K562 (cell line): Measurements from ENCODE around the gene FOXL3. TPM values are rescaled to one million over a fixed set of nuclear protein-coding genes. Genes with fewer than 3 reads are reported as not detected.

Experiments
- ATAC-seq: fragments of 200-7000 bp; cut with Tn5 transposase; 3 replicates; pipeline ENCODE4 v1.9.1; 2020; ENCODE audit warnings: moderate library complexity
- BruUV-seq: library from RNA; stranded (reverse); fragments of 400-500 nt; replicated peaks from 2 replicates; lab custom pipeline; 2021; lab: Mats Ljungman, UMichigan
- CTCF ChIA-PET: fragments of 300-600 bp; formaldehyde crosslinking; extraction: SDS; loops from one replicate; lab custom pipeline; 2021; ENCODE audit warnings: low intra/inter-chr PET ratio; lab: Yijun Ruan, JAX
- POLR2A ChIA-PET: fragments of 300-600, 350-650 bp; sonication (Branson Sonifier 250); formaldehyde crosslinking; extraction: SDS; loops from one replicate; lab custom pipeline; 2021; ENCODE audit warnings: antibody characterized with exemption, inconsistent platforms; lab: Yijun Ruan, JAX
- DNase-seq, 4 experiments: peaks; one replicate each; pipeline versions ENCODE4 v3.0.0 to v3.0.0-alpha.2; 2011 to 2018; ENCODE audit warnings: low spot score in 3 of 4, mixed read lengths in 3 of 4; ENCODE audit errors: extremely low read depth in 1 of 4
- FAIRE-seq: peaks from 2 replicates; lab custom pipeline; 2011; peaks lifted over from hg19 to GRCh38; lab: Jason Lieb, UNC
- H2AFZ ChIP-seq: 2 replicates; pipeline ENCODE4 v1.6.0; 2011; ENCODE audit warnings: low read depth, low read length, control low read depth, inconsistent platforms
- H3K27ac ChIP-seq: fragments of 200-600 bp; 3 replicates; pipeline ENCODE4 v1.8.0; 2011; ENCODE audit warnings: low read depth, mild to moderate bottlenecking, control low read depth, inconsistent platforms, low read length, moderate library complexity, mixed read lengths; ENCODE audit errors: extremely low read depth
- H3K27me3 ChIP-seq, 2 experiments: fragments of 300-600 bp in 1 of 2; 2 replicates in 1 of 2; 3 replicates in 1 of 2; pipeline versions ENCODE4 v1.6.0 to v1.8.0; 2011; ENCODE audit warnings: inconsistent platforms in 2 of 2, low read length in 2 of 2, mild to moderate bottlenecking in 1 of 2, mixed read lengths in 1 of 2, moderate library complexity in 1 of 2; ENCODE audit not compliant: control insufficient read depth in 2 of 2, insufficient read depth in 2 of 2
- H3K36me3 ChIP-seq: fragments of 300-600 bp; 3 replicates; pipeline ENCODE4 v1.8.0; 2011; ENCODE audit warnings: mild to moderate bottlenecking, low read length, inconsistent platforms; ENCODE audit not compliant: control insufficient read depth, insufficient read depth
- H3K4me1 ChIP-seq, 2 experiments: fragments of 200-600 bp in 1 of 2; replicated peaks in 1 of 2; 2 replicates in 1 of 2; 3 replicates in 1 of 2; pipeline versions ENCODE4 v1.5.1 to v1.8.0; 2011; ENCODE audit warnings: inconsistent platforms in 2 of 2, low read length in 2 of 2, mild to moderate bottlenecking in 1 of 2, mixed read lengths in 1 of 2, moderate library complexity in 1 of 2; ENCODE audit not compliant: control insufficient read depth in 2 of 2, insufficient read depth in 2 of 2
- H3K4me2 ChIP-seq: 2 replicates; pipeline ENCODE4 v1.6.1; 2011; ENCODE audit warnings: low read length, control low read depth, inconsistent platforms, mixed read lengths; ENCODE audit not compliant: insufficient read depth
- H3K4me3 ChIP-seq: fragments of 200-600 bp; sonication (generic), shearing (Covaris generic); 2 replicates; pipeline ENCODE4 v1.5.1; 2016; ENCODE audit warnings: control low read depth, inconsistent platforms
- H3K79me2 ChIP-seq: fragments of 200-600 bp; 3 replicates; pipeline ENCODE4 v1.8.0; 2011; ENCODE audit warnings: low read length, inconsistent platforms; ENCODE audit not compliant: control insufficient read depth, insufficient read depth
- H3K9ac ChIP-seq, 2 experiments: 2 replicates each; pipeline versions ENCODE4 v1.6.0 to v1.6.1; 2011; ENCODE audit warnings: low read depth in 2 of 2, low read length in 2 of 2, control low read depth in 1 of 2, inconsistent platforms in 1 of 2, mild to moderate bottlenecking in 1 of 2, mixed read lengths in 1 of 2; ENCODE audit not compliant: insufficient read depth in 1 of 2
- H3K9me1 ChIP-seq: one replicate; pipeline ENCODE4 v1.6.0; 2011; ENCODE audit warnings: inconsistent platforms, mild to moderate bottlenecking, low read length, moderate library complexity; ENCODE audit not compliant: control insufficient read depth, insufficient read depth
- H3K9me3 ChIP-seq: replicated peaks from 2 replicates; pipeline ENCODE4 v1.5.1; 2011; ENCODE audit warnings: low read depth, low read length, inconsistent platforms; ENCODE audit not compliant: control insufficient read depth, insufficient read depth
- H4K20me1 ChIP-seq: replicated peaks from 2 replicates; pipeline ENCODE4 v1.6.1; 2011; ENCODE audit warnings: low read length, inconsistent platforms, mixed read lengths; ENCODE audit not compliant: control insufficient read depth, insufficient read depth
- BCOR ChIP-seq: fragments of 450-650 bp; IDR thresholded peaks from 2 replicates; pipeline ENCODE4 v1.6.1; 2016
- ETV5 ChIP-seq: sonication (generic); formaldehyde crosslinking; IDR thresholded peaks from 2 replicates; pipeline ENCODE4 v1.4.0; 2020; ENCODE audit warnings: low read depth, mild to moderate bottlenecking, missing genetic modification reagents
- GABPB1 ChIP-seq: sonication (generic); formaldehyde crosslinking; IDR thresholded peaks from 2 replicates; pipeline ENCODE4 v1.8.0; 2022; ENCODE audit warnings: mild to moderate bottlenecking, missing genetic modification reagents
- GATAD2B ChIP-seq: fragments of 450-650 bp; IDR thresholded peaks from 2 replicates; pipeline ENCODE4 v1.6.1; 2017; ENCODE audit warnings: mild to moderate bottlenecking, borderline replicate concordance
- MTA3 ChIP-seq: fragments of 450-650 bp; formaldehyde crosslinking; IDR thresholded peaks from 2 replicates; pipeline ENCODE4 v1.6.1; 2017; ENCODE audit warnings: mild to moderate bottlenecking, borderline replicate concordance
- SNIP1 ChIP-seq: fragments of 450-650 bp; IDR thresholded peaks from 2 replicates; pipeline ENCODE4 v1.7.1; 2017; ENCODE audit warnings: low read depth, mild to moderate bottlenecking
- SRSF9 ChIP-seq: fragments of 200-400 bp; formaldehyde crosslinking; IDR thresholded peaks from 2 replicates; pipeline ENCODE4 v1.6.1; 2017; ENCODE audit warnings: low read depth, low read length, borderline replicate concordance
- STAG1 ChIP-seq: sonication (generic); formaldehyde crosslinking; IDR thresholded peaks from 2 replicates; pipeline ENCODE4 v1.5.0; 2020; ENCODE audit warnings: missing genetic modification reagents, borderline replicate concordance
- TAL1 ChIP-seq: fragments of 450-650 bp; IDR thresholded peaks from 2 replicates; pipeline ENCODE4 v1.6.1; 2016; ENCODE audit warnings: mild to moderate bottlenecking
- ZBED1 ChIP-seq: IDR thresholded peaks from 2 replicates; pipeline ENCODE4 v1.6.1; 2014
- ZFP91 ChIP-seq: sonication (generic); formaldehyde crosslinking; IDR thresholded peaks from 2 replicates; pipeline ENCODE4 v1.8.0; 2022; ENCODE audit warnings: mild to moderate bottlenecking, missing genetic modification reagents
- ZNF124 ChIP-seq: sonication (generic); formaldehyde crosslinking; IDR thresholded peaks from 2 replicates; pipeline ENCODE4 v1.8.1; 2022; ENCODE audit warnings: missing genetic modification reagents
- ZNF398 ChIP-seq: fragments of 250-450 bp; sonication (Bioruptor Pico); IDR thresholded peaks from 2 replicates; pipeline ENCODE4 v1.8.0; 2021; ENCODE audit warnings: moderate library complexity, mild to moderate bottlenecking, inconsistent platforms
- WGBS: fragments of 100-300 bp; shearing (Covaris generic); methylation state at CpG from one replicate; pipeline ENCODE4 v1.1.6; 2016; ENCODE audit warnings: low coverage, mixed read lengths; ENCODE audit not compliant: insufficient coverage; ENCODE audit errors: missing lambda C conversion rate; 5-methylcytosine and 5-hydroxymethylcytosine counted together
- in situ Hi-C: fragments of 300-500 bp; cut with MboI; formaldehyde crosslinking; loops from 4 replicates; pipeline ENCODE4 v1.15.0; 2018; ENCODE audit warnings: inconsistent platforms, mixed read lengths
- intact Hi-C: fragments of 100-400 bp; cut with micrococcal nuclease; formaldehyde crosslinking; loops from 2 replicates; pipeline ENCODE4 v1.14.2; 2022
- polyA plus RNA-seq, 8 experiments: library from polyadenylated mRNA; depleted of rRNA in 4 of 8; stranded (reverse) in 5 of 8; unstranded in 3 of 8; fragments of >200 nt; fragmentation: Nextera tagmentation in 2 of 8; fragmentation: Illumina TruSeq in 1 of 8; extraction: Ambion mirVana in 2 of 8; extraction: Trizol in 1 of 8; gene quantifications; 2 replicates each; pipeline versions ENCODE4 v1.2.1 to v1.2.3, GENCODE V29; 2011 to 2014; ENCODE audit warnings: inconsistent platforms in 1 of 8, missing spikeins in 1 of 8
- total RNA-seq, 7 experiments: library from RNA; depleted of rRNA in 6 of 7; stranded (reverse); fragments of >200 nt in 6 of 7; fragmentation: Illumina TruSeq in 2 of 7; extraction: Trizol in 2 of 7; gene quantifications; 2 replicates each; pipeline versions ENCODE4 v1.2.1 to v1.2.3, GENCODE V29; 2011 to 2021; ENCODE audit warnings: low replicate concordance in 1 of 7

The FOXL3 gene
- total and polyA plus RNA-seq, 9 of the 15 experiments (the other 6 are each of a cell fraction or from before 2014, with no cell fraction given), result not detected

- peaks cover 0 to 13% of the 10 kb centered on the region in 2 experiments; a peak in 1 of 5 replicates for H3K4me1 ChIP-seq
- H3K4me3 ChIP-seq, result no peak overlapping the region
- H3K79me2 ChIP-seq, result no peaks in the 10 kb centered on the region
- intact Hi-C loops, result no loop called here
- ChIA-PET CTCF (no interaction called here), POLR2A (interaction anchor here (0.7 to 1.0 kb wide), 2 partner anchors 10 to 154 kb away, joined by 3 to 4 read pairs; no protein-coding TSS in a partner anchor)
- H3K27ac ChIP-seq, result no peak overlapping the region
- in situ Hi-C loops, result no loop called here
- H4K20me1 ChIP-seq, result no peaks in the 10 kb centered on the region
- DNase-seq (no peak), FAIRE-seq (no peak), ATAC-seq (no peak)
- H3K9me3 ChIP-seq, result no peaks in the 10 kb centered on the region; the same call in 1 of the 2 replicates
- no peak overlapping the region for H2AFZ ChIP-seq
- no peaks in the 10 kb centered on the region for H3K36me3 ChIP-seq
- peaks cover 47 to 70% of the 10 kb centered on the region in 2 experiments for H3K27me3 ChIP-seq
- H3K4me2 ChIP-seq, result no peak overlapping the region
- BruUV-seq, result no TSS peak
- no peak overlapping the region for H3K9ac ChIP-seq
- TF ChIP-seq STAG1 (CRISPR knock-in tag) (no peak), ZBED1 (no peak), MTA3 (no peak), GABPB1 (CRISPR knock-in tag) (no peak), BCOR (no peak), SNIP1 (no peak)
- no peaks in the 10 kb centered on the region for H3K9me1 ChIP-seq
- WGBS, result 3% methylated on average over 15 of the region's 16 CpGs
Observed at GRCh38 chr7:285731-286130, 4.2 kb upstream of the FOXL3 start.

DNA sequence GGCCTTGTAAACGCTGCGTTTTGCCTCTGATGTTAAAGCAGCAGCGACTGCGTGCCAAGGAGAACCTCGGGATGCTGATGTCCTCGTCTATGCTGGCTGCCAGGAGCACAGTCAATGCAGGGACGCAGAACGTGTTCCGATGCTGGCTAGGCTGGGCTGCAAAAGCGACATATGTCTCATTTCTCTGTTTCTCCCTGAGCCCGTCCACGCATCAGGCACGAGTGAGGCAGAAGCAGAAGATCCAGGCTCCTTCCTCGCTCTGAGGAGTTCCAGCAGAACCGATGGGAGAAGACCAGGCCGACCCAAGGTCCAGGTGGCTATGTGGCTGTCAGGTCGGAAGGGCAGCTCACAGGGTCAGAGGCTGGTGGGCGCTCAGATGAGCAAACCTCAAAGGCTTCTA lies 3.7 kb upstream of the FOXL3 start:
- no peak overlapping the region for H3K4me2 ChIP-seq
- H3K4me1 ChIP-seq, result peaks cover 0 to 13% of the 10 kb centered on the region in 2 experiments; a peak in 2 of 5 replicates
- H2AFZ ChIP-seq, result no peak overlapping the region
- H3K9ac ChIP-seq, result no peak overlapping the region
- FAIRE-seq (no peak), ATAC-seq (no peak), DNase-seq (no peak)
- no peaks in the 10 kb centered on the region for H3K9me1 ChIP-seq
- no peaks in the 10 kb centered on the region for H4K20me1 ChIP-seq
- no peaks in the 10 kb centered on the region for H3K79me2 ChIP-seq
- TF ChIP-seq ETV5 (CRISPR knock-in tag) (no peak), ZNF124 (no peak), GATAD2B (no peak), ZFP91 (CRISPR knock-in tag) (no peak), TAL1 (no peak), SRSF9 (no peak), ZNF398 (no peak)
- peaks cover 48 to 74% of the 10 kb centered on the region in 2 experiments for H3K27me3 ChIP-seq
- no peaks in the 10 kb centered on the region; the same call in 1 of the 2 replicates for H3K9me3 ChIP-seq
- CTCF ChIA-PET, result no interaction called here
- in situ Hi-C loops (no loop called here), intact Hi-C loops (no loop called here)
- POLR2A ChIA-PET, result interaction anchor here (1.0 kb wide), 1 partner anchor 9 kb away, joined by 4 read pairs; no protein-coding TSS in a partner anchor
- H3K4me3 ChIP-seq, result no peak overlapping the region
- BruUV-seq, result no TSS peak
- H3K36me3 ChIP-seq, result no peaks in the 10 kb centered on the region
- WGBS, result 2% methylated on average over 18 of the region's 18 CpGs
- H3K27ac ChIP-seq, result no peak overlapping the region
